Measurements from ENCODE around the gene KNTC1. TPM values are rescaled to one million over a fixed set of nuclear protein-coding genes. Genes with fewer than 3 reads are reported as not detected.

KNTC1 gene
- polyA plus RNA-seq, 2 of the 4 experiments (the other 2 are of a cell fraction) = 30.6 to 68.7 TPM

- H3K4me2 ChIP-seq = no peak overlapping the region
- H3K27ac ChIP-seq = no peak overlapping the region
- no peaks in the 10 kb centered on the region for H3K9me3 ChIP-seq
- ATAC-seq (no peak), FAIRE-seq (no peak), DNase-seq (ENCODE audit: low read depth in 1 of 2, low spot score in 1 of 2) (no peak)
- ChIA-PET POLR2A (no interaction called here), CTCF (interaction anchor here (0.6 kb wide), 1 partner anchor 15 kb away, joined by 3 read pairs; no protein-coding TSS in a partner anchor)
- TF ChIP-seq MYC (IDR thresholded peaks at IDR 0.05; ENCODE audit: borderline replicate concordance, low read length) = no peak
- no peak for TF ChIP-seq HOXB5 (CRISPR knock-in tag; IDR thresholded peaks at IDR 0.05)
- no peak for TF ChIP-seq MAZ (IDR thresholded peaks at IDR 0.05; ENCODE audit: borderline replicate concordance, low read depth, low read length)
- no peak for TF ChIP-seq FOXS1 (CRISPR knock-in tag; IDR thresholded peaks at IDR 0.05)
- no peak for TF ChIP-seq ATOH8 (CRISPR knock-in tag; IDR thresholded peaks at IDR 0.05; ENCODE audit: low read depth)
- no peak for TF ChIP-seq CTCF (IDR thresholded peaks at IDR 0.05)
- no peak for TF ChIP-seq CHD4 (IDR thresholded peaks at IDR 0.05; ENCODE audit: borderline replicate concordance)
- TF ChIP-seq KDM5A (IDR thresholded peaks at IDR 0.05) = no peak
- no peak for TF ChIP-seq ZSCAN20 (CRISPR knock-in tag; IDR thresholded peaks at IDR 0.05)
- no peak for TF ChIP-seq RCOR1 (IDR thresholded peaks at IDR 0.05; ENCODE audit: low read depth, low read length)
- TF ChIP-seq JUNB (IDR thresholded peaks at IDR 0.05) = no peak
- TF ChIP-seq FOSB (CRISPR knock-in tag; IDR thresholded peaks at IDR 0.05) = no peak
- TF ChIP-seq MAX (IDR thresholded peaks at IDR 0.05) = no peak
- no peak for TF ChIP-seq MAFK (IDR thresholded peaks at IDR 0.05; ENCODE audit: partially characterized antibody)
- no peak for TF ChIP-seq HDAC2 (IDR thresholded peaks at IDR 0.05)
- H3K4me1 ChIP-seq = no peaks in the 10 kb centered on the region
- no peak overlapping the region for H3K4me3 ChIP-seq
- WGBS (ENCODE audit: missing lambda C conversion rate) = 91% methylated on average over 2 of the region's 2 CpGs
These were observed 18.8 kb downstream of the KNTC1 start for GRCh38 chr12:122545855-122546254.

- DNase-seq (ENCODE audit: low read depth in 1 of 2, low spot score in 1 of 2) (no peak), FAIRE-seq (no peak), ATAC-seq (no peak)
- CTCF ChIA-PET = interaction anchor here (0.6 kb wide), 1 partner anchor 179 kb away, joined by 3 read pairs; no protein-coding TSS in a partner anchor
- no peaks in the 10 kb centered on the region for H3K9me3 ChIP-seq
- H3K4me3 ChIP-seq = no peak overlapping the region
- H3K4me1 ChIP-seq = no peaks in the 10 kb centered on the region
- H3K27ac ChIP-seq = no peak overlapping the region
- H3K4me2 ChIP-seq = no peak overlapping the region
- TF ChIP-seq SMC3 (IDR thresholded peaks at IDR 0.05) (no peak), ZFP36 (IDR thresholded peaks at IDR 0.05; ENCODE audit: borderline replicate concordance, partially characterized antibody) (no peak), ZC3H11A (IDR thresholded peaks at IDR 0.05) (no peak), CHD2 (IDR thresholded peaks at IDR 0.05; ENCODE audit: low read length, partially characterized antibody) (no peak), KDM1A (IDR thresholded peaks at IDR 0.05; ENCODE audit: low read depth) (no peak), ESRRA (IDR thresholded peaks at IDR 0.05; ENCODE audit: borderline replicate concordance, low read length) (no peak), HES2 (IDR thresholded peaks at IDR 0.05) (no peak), ZSCAN20 (CRISPR knock-in tag; IDR thresholded peaks at IDR 0.05) (no peak), CEBPB (IDR thresholded peaks at IDR 0.05) (no peak), NR3C1 (IDR thresholded peaks at IDR 0.05) (no peak), ELK1 (IDR thresholded peaks at IDR 0.05; ENCODE audit: low read depth, low read length) (no peak), SREBF2 (IDR thresholded peaks at IDR 0.05) (no peak), EHMT2 (IDR thresholded peaks at IDR 0.05; ENCODE audit: low read depth) (no peak), ZNF302 (CRISPR knock-in tag; IDR thresholded peaks at IDR 0.05) (no peak), FOXS1 (CRISPR knock-in tag; IDR thresholded peaks at IDR 0.05) (no peak), HOXB13 (CRISPR knock-in tag; IDR thresholded peaks at IDR 0.05; ENCODE audit: low read depth) (no peak), RNF2 (IDR thresholded peaks at IDR 0.05; ENCODE audit: borderline replicate concordance, low read depth) (no peak), TFCP2L1 (CRISPR knock-in tag; IDR thresholded peaks at IDR 0.05) (no peak), BCL3 (IDR thresholded peaks at IDR 0.05) (no peak)
- POLR2A ChIA-PET = no interaction called here
- WGBS (ENCODE audit: missing lambda C conversion rate) = 82% methylated on average over 5 of the region's 5 CpGs
These were observed 20.3 kb downstream of the KNTC1 start for GRCh38 chr12:122547330-122547729.

Measured in A549 (cell line).